SK-N-SH (cell line): ENCODE data around the gene DGKE. TPM values are rescaled to one million over a fixed set of nuclear protein-coding genes. Genes with fewer than 3 reads are reported as not detected.

Experiments used
- CTCF ChIA-PET: fragments of 300-600, 350-600 bp; formaldehyde crosslinking; extraction: SDS; loops from one replicate; lab custom pipeline; 2021; lab: Yijun Ruan, JAX
- POLR2A ChIA-PET: fragments of 350-600 bp; sonication (Branson Sonifier 250); formaldehyde crosslinking; extraction: SDS; loops from one replicate; lab custom pipeline; 2020; ENCODE audit warnings: antibody characterized with exemption, inconsistent platforms; lab: Yijun Ruan, JAX
- DNase-seq: peaks from one replicate; pipeline ENCODE4 v3.0.0; 2012
- H2AFZ ChIP-seq: fragments of 200-600 bp; sonication (generic); 2 replicates; pipeline ENCODE4 v1.8.1; 2016; ENCODE audit warnings: antibody characterized with exemption, mild to moderate bottlenecking, low read depth
- H3F3A ChIP-seq: fragments of 200-600 bp; sonication (generic); replicated peaks from 2 replicates; pipeline ENCODE3; 2016; ENCODE audit warnings: antibody characterized with exemption, mild to moderate bottlenecking; ENCODE audit not compliant: insufficient read depth
- H3K27ac ChIP-seq, 2 experiments: fragments of 200-500 bp in 1 of 2; fragments of 200-600 bp in 1 of 2; sonication (Bioruptor generic) in 1 of 2; sonication (generic), shearing (Covaris generic) in 1 of 2; 2 replicates each; pipeline versions ENCODE4 v1.5.1 to v1.6.1; 2014 to 2016; ENCODE audit warnings: low read depth in 2 of 2, inconsistent platforms in 1 of 2, low read length in 1 of 2, mild to moderate bottlenecking in 1 of 2, mixed read lengths in 1 of 2
- H3K27me3 ChIP-seq: fragments of 200-600 bp; sonication (generic), shearing (Covaris generic); 2 replicates; pipeline ENCODE4 v1.6.1; 2016; ENCODE audit warnings: mixed run types; ENCODE audit not compliant: insufficient read depth
- H3K36me3 ChIP-seq, 2 experiments: fragments of 200-500 bp in 1 of 2; fragments of 200-600 bp in 1 of 2; sonication (Bioruptor generic) in 1 of 2; sonication (generic) in 1 of 2; replicated peaks in 1 of 2; 2 replicates each; pipeline versions ENCODE3 to v1.5.1; 2014 to 2016; ENCODE audit warnings: low read length in 1 of 2, mild to moderate bottlenecking in 1 of 2; ENCODE audit not compliant: insufficient read depth in 2 of 2, control insufficient read depth in 1 of 2
- H3K4me1 ChIP-seq, 2 experiments: fragments of 200-500 bp in 1 of 2; fragments of 200-600 bp in 1 of 2; sonication (Bioruptor generic) in 1 of 2; sonication (generic), shearing (Covaris generic) in 1 of 2; 2 replicates each; pipeline versions ENCODE4 v1.5.1 to v1.6.1; 2014 to 2016; ENCODE audit warnings: low read depth in 1 of 2, low read length in 1 of 2, mixed run types in 1 of 2; ENCODE audit not compliant: insufficient read depth in 2 of 2, control insufficient read depth in 1 of 2
- H3K4me2 ChIP-seq: fragments of 200-600 bp; sonication (generic), shearing (Covaris generic); 2 replicates; pipeline ENCODE4 v1.6.1; 2017; ENCODE audit warnings: mixed run types
- H3K4me3 ChIP-seq, 2 experiments: fragments of 200-500 bp in 1 of 2; fragments of 200-600 bp in 1 of 2; sonication (Bioruptor generic) in 1 of 2; sonication (generic), shearing (Covaris generic) in 1 of 2; 2 replicates each; pipeline versions ENCODE4 v1.5.1 to v1.8.1; 2014 to 2016; ENCODE audit warnings: low read depth in 2 of 2, inconsistent platforms in 1 of 2, low read length in 1 of 2, mild to moderate bottlenecking in 1 of 2, mixed read lengths in 1 of 2, moderate library complexity in 1 of 2
- H3K79me2 ChIP-seq: fragments of 200-600 bp; sonication (generic); 2 replicates; pipeline ENCODE4 v1.8.1; 2017; ENCODE audit warnings: mild to moderate bottlenecking; ENCODE audit not compliant: insufficient read depth
- H3K9ac ChIP-seq: fragments of 200-600 bp; sonication (generic); 2 replicates; pipeline ENCODE4 v1.6.1; 2017; ENCODE audit warnings: mixed run types
- H3K9me2 ChIP-seq: fragments of 200-600 bp; sonication (generic); 2 replicates; pipeline ENCODE4 v1.6.1; 2017; ENCODE audit warnings: mixed run types
- H3K9me3 ChIP-seq: fragments of 200-600 bp; sonication (generic); 2 replicates; pipeline ENCODE4 v1.6.1; 2017; ENCODE audit warnings: mixed run types, mild to moderate bottlenecking, moderate library complexity
- H4K20me1 ChIP-seq: fragments of 200-600 bp; sonication (generic); 2 replicates; pipeline ENCODE4 v1.6.1; 2017; ENCODE audit warnings: mild to moderate bottlenecking, mixed run types; ENCODE audit not compliant: insufficient read depth
- CHD2 ChIP-seq: fragments of 150-350 bp; IDR thresholded peaks from 2 replicates; pipeline ENCODE4 v1.6.1; 2018; ENCODE audit warnings: low read length; ENCODE audit not compliant: partially characterized antibody
- ELF1 ChIP-seq: IDR thresholded peaks from 2 replicates; pipeline ENCODE4 v1.4.0; 2012
- EP300 ChIP-seq, 2 experiments: IDR thresholded peaks; 2 replicates each; pipeline versions ENCODE4 v1.4.0 to v1.6.1; 2012; ENCODE audit warnings: borderline replicate concordance in 1 of 2, low read depth in 1 of 2, low read length in 1 of 2
- FOXJ3 ChIP-seq: sonication (generic); formaldehyde crosslinking; IDR thresholded peaks from 2 replicates; pipeline ENCODE4 v1.5.1; 2020; ENCODE audit warnings: mild to moderate bottlenecking, missing genetic modification reagents
- GATA2 ChIP-seq: sonication (generic); formaldehyde crosslinking; IDR thresholded peaks from 2 replicates; pipeline ENCODE4 v1.5.0; 2020; ENCODE audit warnings: mild to moderate bottlenecking, missing genetic modification reagents
- IRF3 ChIP-seq: fragments of 150-350 bp; IDR thresholded peaks from 2 replicates; pipeline ENCODE4 v1.6.1; 2016; ENCODE audit warnings: mild to moderate bottlenecking, low read depth, low read length
- JUND ChIP-seq: IDR thresholded peaks from 2 replicates; pipeline ENCODE4 v1.4.0; 2012
- MEF2A ChIP-seq: IDR thresholded peaks from 2 replicates; pipeline ENCODE4 v1.4.0; 2012; ENCODE audit warnings: low read depth, borderline replicate concordance
- NRF1 ChIP-seq: IDR thresholded peaks from 2 replicates; pipeline ENCODE4 v1.6.1; 2012; ENCODE audit warnings: low read depth, mild to moderate bottlenecking, low read length
- PBX3 ChIP-seq: IDR thresholded peaks from 2 replicates; pipeline ENCODE4; 2012
- POLR2AphosphoS5 ChIP-seq: IDR thresholded peaks from 2 replicates; pipeline ENCODE4 v1.6.1; 2012; ENCODE audit warnings: low read depth, low read length
- RCOR1 ChIP-seq: fragments of 150-350 bp; IDR thresholded peaks from 2 replicates; pipeline ENCODE4 v1.6.1; 2017; ENCODE audit warnings: antibody characterized with exemption, low read length
- REST ChIP-seq: IDR thresholded peaks from 2 replicates; pipeline ENCODE4 v1.6.1; 2012; ENCODE audit warnings: mild to moderate bottlenecking, low read depth, low read length, moderate library complexity
- SMC3 ChIP-seq: IDR thresholded peaks from 2 replicates; pipeline ENCODE4 v1.6.1; 2012; ENCODE audit warnings: low read depth, low read length, improper control_type of control experiment
- TEAD4 ChIP-seq: IDR thresholded peaks from 2 replicates; pipeline ENCODE4 v1.4.0; 2012; ENCODE audit warnings: mild to moderate bottlenecking, borderline replicate concordance; ENCODE audit not compliant: insufficient read depth
- USF1 ChIP-seq: IDR thresholded peaks from 2 replicates; pipeline ENCODE4 v1.4.0; 2012; ENCODE audit warnings: low read depth, borderline replicate concordance
- WGBS: methylation state at CpG from one replicate; pipeline ENCODE4 v1.1.6; 2017; ENCODE audit warnings: low lambda C conversion rate; 5-methylcytosine and 5-hydroxymethylcytosine counted together
- polyA plus RNA-seq, 3 experiments: library from polyadenylated mRNA; depleted of rRNA; stranded (reverse); fragments of >200 nt; gene quantifications; 2 replicates each; pipeline ENCODE4 v1.2.3, GENCODE V29; 2012

The DGKE gene
- polyA plus RNA-seq, 1 of the 3 experiments (the other 2 are of a cell fraction), result 2.4 TPM

- TF ChIP-seq SMC3, result no peak
- TF ChIP-seq PBX3, result no peak
- no peak for TF ChIP-seq USF1
- TF ChIP-seq GATA2 (CRISPR knock-in tag), result 0 out of 2 replicates have a peak, but pooled peaks have one; percentile 8
- TF ChIP-seq, all 33 proteins: peak for 5
Measured at GRCh38 chr17:56842577-56842976, 8.6 kb downstream of the DGKE start (continued).

- WGBS, result 100% methylated on average over 1 of the region's 1 CpG
- Histone ChIP-seq H3K9ac (no peak overlapping the region), H3K79me2 (no peaks in the 10 kb centered on the region), H3K27ac (no peak overlapping the region), H3K9me2 (no peaks in the 10 kb centered on the region; the same call in 1 of the 2 replicates), H3K4me1 (peaks cover 3 to 7% of the 10 kb centered on the region in 2 experiments; a peak in 2 of 4 replicates), H3K27me3 (no peaks in the 10 kb centered on the region), H3K4me2 (no peak overlapping the region), H3F3A (peaks cover 3% of the 10 kb centered on the region), H3K9me3 (no peaks in the 10 kb centered on the region), H2AFZ (no peak overlapping the region), H3K4me3 (no peak overlapping the region), H4K20me1 (no peaks in the 10 kb centered on the region), H3K36me3 (peaks cover 28 to 39% of the 10 kb centered on the region in 2 experiments)
- ChIA-PET CTCF (interaction anchor here (1.0 to 4.0 kb wide), 4 partner anchors 11 to 38 kb away, joined by 3 to 16 read pairs (median 4); no protein-coding TSS in a partner anchor), POLR2A (no interaction called here)
- DNase-seq, result no peak
- TF ChIP-seq ELF1, result no peak
- no peak for TF ChIP-seq RCOR1
- TF ChIP-seq SMC3, result no peak
- TF ChIP-seq POLR2AphosphoS5, result no peak
- no peak for TF ChIP-seq JUND
- TF ChIP-seq CHD2, result no peak
- TF ChIP-seq REST, result no peak
- no peak for TF ChIP-seq TEAD4
- TF ChIP-seq EP300 (IDR thresholded peaks at IDR 0.05; ENCODE audit: borderline replicate concordance in 1 of 2, low read depth in 1 of 2, low read length in 1 of 2), result no peak
- no peak for TF ChIP-seq IRF3
- TF ChIP-seq FOXJ3 (CRISPR knock-in tag), result no peak
- TF ChIP-seq MEF2A, result no peak
- TF ChIP-seq PBX3, result no peak
- TF ChIP-seq NRF1, result no peak
Measured at GRCh38 chr17:56845934-56846333, 12.0 kb downstream of the DGKE start.
